NCI-H345 (cell line): ENCODE measurements around the gene AGGF1.
"Not testable (repeated sequence)": the region's sequence is repeated elsewhere in the genome, so short reads cannot be mapped to it uniquely, and the experiment has no call there.

ENCODE experiments used
- DNase-seq: peaks from one replicate; lab custom pipeline; 2025; lab: John Stamatoyannopoulos, UW

Gene AGGF1, protein sequence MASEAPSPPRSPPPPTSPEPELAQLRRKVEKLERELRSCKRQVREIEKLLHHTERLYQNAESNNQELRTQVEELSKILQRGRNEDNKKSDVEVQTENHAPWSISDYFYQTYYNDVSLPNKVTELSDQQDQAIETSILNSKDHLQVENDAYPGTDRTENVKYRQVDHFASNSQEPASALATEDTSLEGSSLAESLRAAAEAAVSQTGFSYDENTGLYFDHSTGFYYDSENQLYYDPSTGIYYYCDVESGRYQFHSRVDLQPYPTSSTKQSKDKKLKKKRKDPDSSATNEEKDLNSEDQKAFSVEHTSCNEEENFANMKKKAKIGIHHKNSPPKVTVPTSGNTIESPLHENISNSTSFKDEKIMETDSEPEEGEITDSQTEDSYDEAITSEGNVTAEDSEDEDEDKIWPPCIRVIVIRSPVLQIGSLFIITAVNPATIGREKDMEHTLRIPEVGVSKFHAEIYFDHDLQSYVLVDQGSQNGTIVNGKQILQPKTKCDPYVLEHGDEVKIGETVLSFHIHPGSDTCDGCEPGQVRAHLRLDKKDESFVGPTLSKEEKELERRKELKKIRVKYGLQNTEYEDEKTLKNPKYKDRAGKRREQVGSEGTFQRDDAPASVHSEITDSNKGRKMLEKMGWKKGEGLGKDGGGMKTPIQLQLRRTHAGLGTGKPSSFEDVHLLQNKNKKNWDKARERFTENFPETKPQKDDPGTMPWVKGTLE

GRCh38 chr5:77030097-77031071 lies at the start of gene AGGF1:
AGGF1 (plus strand) TSS chr5:77030404; CDS start chr5:77030767, 363 bp downstream.
- peak; percentile 94 for DNase-seq

DNA sequence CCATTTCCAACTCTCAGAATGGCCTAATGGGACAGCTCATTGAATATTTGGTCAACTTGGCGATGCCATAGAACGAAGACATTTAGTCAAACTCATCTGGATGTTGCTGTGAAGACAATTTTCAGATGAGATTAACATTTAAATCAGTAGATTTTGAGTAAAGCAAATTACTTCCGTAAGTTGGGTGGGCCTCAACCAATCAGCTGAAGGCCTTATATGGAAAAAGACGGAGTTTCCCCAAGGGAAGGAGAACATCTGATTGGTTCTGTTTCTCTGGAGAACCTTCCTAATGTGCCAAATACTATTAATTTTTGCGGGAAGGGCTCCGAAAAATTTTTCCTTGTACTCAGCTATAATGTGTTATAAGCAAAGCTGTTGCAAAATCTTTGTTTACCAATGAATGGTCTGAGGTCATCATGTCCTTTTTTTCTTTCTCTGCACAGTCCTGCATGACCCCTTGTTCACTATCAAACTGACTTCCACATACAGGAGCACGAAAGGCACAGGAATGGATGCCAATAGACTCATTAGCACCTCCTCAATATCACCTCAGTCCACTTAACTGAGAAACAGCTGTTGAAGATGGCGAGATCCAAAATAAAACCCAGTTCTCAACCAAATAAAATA lies 49.6 kb upstream of the AGGF1 start:
- no peak for DNase-seq

DNA sequence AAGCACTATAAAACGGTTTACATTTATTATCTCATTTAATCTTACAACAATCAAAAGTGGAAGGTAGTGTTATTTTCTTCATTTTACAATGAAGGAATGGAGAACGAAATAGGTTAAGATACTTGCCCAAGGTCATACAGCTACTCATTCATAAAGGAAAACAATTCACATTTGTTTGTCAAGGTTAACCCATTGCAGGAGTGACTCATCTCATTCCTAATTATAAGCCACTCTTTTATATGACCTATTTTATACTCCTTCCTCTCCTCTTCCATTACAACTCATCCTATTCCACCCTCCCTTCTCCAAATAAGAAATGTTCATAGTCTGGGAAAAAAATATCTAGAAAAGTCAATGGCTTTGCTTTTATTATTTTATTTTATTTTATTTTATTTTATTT lies 47.8 kb upstream of the AGGF1 start:
- no peak for DNase-seq

GRCh38 chr5:76983468-76983867 lies 46.7 kb upstream of the AGGF1 start:
- DNase-seq, result no peak

- peak; percentile 1 for DNase-seq
Observed at GRCh38 chr5:76986825-76987526, 43.2 kb upstream of the AGGF1 start.

DNA sequence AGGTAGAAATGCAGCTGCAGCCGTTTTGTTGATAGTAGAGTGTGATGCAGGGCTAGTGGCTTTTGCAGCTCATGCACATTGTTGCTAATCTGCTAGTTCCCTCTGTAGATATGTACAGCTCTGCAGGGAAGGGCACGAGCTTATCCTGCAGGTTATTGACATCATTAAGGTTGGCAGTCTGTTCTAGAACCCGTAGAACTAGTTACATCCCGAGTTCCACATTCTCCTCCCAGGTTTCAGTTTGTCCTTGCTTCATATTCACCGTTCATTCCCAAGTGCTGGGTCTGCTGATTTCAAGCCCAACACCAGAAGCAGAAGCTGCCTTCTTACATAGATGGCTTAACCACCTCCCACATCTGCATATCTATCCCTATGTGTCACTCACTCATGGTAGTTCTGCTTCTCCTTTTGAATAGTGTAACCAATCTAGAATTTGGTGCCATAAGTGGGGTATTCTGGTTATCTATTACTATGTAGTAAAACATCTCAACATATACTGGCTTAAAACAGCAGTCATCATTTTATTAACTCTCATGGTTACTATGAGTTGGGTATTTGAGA lies 39.2 kb upstream of the AGGF1 start:
- no peak for DNase-seq

DNA sequence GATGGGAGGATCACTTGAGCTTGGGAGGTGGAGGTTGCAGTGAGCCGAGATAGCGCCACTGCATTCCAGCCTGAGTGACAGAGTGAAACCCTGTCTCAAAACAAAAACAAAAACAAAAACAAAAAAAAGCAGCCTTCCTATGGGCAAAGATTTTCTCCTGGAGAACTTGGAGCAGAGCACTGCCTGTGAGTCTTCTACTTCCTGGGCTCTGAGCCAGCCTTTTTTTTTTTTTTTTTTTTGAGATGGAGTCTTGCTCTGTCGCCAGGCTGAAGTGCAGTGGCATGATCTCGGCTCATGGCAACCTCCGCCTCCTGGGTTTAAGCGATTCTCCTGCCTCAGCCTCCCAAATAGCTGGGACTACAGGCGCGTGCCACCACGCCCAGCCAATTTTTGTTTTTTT lies 36.8 kb upstream of the AGGF1 start:
- DNase-seq, result not testable (repeated sequence)

DNA sequence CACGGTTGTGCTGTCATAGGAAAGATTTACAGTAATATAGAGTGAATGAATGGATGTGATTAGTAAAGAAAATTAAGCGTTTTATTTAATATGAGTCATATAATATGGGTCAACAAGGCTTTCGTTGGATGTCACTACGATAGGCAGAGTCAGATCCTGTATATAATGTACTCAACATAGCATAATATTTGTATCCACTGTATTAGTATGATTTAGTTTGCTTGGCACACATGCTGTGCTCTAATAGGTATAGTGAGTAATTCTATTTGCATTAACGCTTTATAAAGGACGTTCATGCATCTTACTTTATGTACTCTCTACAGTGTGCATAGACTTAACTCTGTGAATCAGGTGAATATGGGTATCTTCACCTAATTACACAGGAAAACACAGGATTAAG lies 35.9 kb upstream of the AGGF1 start:
- DNase-seq, result no peak

DNA sequence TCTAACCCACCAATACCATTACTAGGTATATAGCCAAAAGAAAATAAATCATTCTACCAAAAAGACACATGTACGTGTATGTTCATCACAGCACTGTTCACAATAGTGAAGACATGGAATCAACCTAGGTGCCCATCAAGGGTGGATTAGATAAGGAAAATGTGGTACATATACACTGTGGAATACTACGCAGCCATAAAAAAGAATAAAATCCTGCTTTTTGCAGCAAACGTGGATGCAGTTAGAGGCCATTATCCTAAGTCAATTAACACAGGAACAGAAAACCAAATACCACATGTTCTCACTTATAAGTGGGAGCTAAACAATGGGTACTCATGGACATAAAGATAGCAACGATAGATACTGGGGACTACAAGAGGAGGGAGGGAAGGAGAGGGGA lies 32.0 kb upstream of the AGGF1 start:
- not testable (repeated sequence) for DNase-seq

GRCh38 chr5:76999451-76999850 lies 30.8 kb upstream of the AGGF1 start:
- no peak for DNase-seq

GRCh38 chr5:77003246-77003645 lies 27.0 kb upstream of the AGGF1 start:
- no peak for DNase-seq

- DNase-seq, result no peak
Observed at GRCh38 chr5:77006124-77006523, 24.1 kb upstream of the AGGF1 start.

- no peak for DNase-seq
Observed at GRCh38 chr5:77008413-77008812, 21.8 kb upstream of the AGGF1 start.

GRCh38 chr5:77010243-77010642 lies 20.0 kb upstream of the AGGF1 start:
- DNase-seq, result no peak

DNA sequence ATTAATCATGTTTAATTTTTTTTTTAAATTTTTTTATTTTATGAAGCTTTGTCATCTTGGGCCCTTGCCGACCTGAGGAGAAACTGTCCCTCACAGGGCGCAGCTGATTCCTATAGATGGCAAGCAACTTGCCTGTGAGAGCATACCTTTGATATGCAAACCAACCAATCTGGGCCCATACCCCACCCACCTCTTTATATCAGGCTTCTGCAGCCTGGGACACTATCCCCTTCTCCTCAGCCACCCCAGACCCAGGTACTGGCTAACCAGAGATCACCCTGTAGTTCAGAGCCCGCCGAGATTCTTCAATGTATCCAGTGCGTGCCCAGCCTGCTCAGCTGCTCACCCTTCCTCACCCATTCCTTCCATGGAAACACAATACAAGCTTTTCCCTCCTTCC lies 18.7 kb upstream of the AGGF1 start:
- no peak for DNase-seq

DNA sequence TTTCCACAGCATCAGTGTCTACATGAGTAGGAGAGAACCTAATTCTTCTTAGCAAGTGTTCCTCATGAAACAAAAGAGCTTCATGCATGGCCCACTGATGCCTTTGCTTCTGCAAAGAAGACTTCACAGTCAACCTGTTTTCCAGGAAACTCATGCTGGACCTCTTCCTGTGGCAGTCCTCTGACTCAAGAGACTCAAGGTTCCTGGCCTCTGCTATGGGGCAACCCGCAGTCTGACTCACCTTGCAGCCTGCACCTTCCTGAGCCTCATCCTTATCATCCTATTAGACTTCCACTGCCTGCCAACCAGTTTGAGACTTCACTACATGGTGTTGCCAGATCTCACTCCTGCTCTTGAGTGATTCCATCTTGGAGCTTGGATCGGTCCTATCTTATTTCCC lies 17.6 kb upstream of the AGGF1 start:
- no peak for DNase-seq

DNA sequence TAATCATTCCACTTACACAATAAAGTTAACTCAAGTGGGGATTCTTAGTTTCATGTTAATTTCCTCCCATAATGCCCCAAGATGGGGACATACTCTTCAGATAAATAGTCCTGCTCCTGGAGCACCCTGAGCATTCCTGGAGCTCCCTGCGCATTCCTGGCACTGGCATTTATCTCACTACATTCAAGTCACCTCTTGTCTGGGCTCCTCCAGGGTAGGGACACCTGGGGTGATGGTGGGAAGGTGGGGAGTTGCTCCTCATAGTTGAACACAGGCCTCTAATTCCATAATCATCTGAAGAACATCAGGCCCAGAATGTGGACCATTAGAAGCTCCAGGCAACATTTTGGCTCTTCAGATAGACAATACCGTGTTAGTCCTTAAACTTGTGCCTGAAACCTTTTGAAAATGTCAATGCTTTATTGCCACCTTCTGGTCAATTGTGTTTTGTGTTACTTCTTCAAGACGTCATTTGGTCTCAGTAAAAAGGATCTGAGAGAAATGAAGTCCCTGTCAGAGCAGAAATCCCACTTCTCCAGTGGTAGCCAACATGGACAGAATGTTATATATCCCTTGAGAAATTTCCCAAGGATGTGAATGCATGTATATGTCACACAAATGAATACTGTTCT lies 14.2 kb upstream of the AGGF1 start:
- DNase-seq, result no peak

DNA sequence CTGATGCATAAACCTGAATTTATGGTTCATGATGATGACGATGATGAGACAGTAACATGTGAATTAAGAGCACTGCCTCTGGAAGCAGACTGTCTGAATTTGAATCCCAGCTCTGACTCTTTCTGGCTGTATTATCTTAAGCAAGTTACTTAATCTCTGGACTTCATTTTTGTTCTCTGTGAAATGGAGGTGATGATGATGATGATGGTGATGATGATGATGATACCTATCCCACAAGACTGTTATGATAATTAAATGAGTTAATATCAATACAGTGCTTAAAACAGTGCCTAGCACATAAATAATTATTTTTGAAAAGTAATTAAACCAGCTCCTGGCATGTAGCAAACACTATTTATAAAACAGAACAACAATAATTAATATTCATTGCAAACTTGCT lies 13.2 kb upstream of the AGGF1 start:
- DNase-seq, result no peak

DNA sequence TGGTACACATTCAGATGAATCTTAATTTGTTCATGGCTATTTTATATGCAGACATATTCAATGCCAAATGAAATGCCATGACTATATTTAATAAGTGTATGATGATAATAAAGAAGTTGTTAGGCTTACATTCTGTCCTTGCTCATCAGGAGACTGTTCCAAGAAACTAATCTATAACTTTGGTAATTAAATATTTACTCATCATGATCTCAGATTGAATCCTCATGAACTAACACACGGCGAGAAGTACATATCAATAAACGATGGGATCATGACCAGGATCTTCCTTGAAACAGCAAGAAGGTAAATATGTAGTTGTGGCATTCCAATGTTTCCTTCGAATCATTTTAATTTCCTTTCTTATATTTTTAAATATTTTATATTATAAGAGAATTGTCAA lies 12.5 kb upstream of the AGGF1 start:
- no peak for DNase-seq
